Keratinocyte (primary cell): ENCODE results near the gene RTN3.

ENCODE experiments used
- CTCF ChIP-seq, 3 experiments: IDR thresholded peaks in 1 of 3; conservative IDR thresholded peaks in 1 of 3; optimal IDR thresholded peaks in 1 of 3; 2 replicates in 2 of 3; 3 replicates in 1 of 3; pipeline versions ENCODE3 to v1.5.1; 2011; ENCODE audit warnings: low read length in 3 of 3, mild to moderate bottlenecking in 3 of 3, moderate library complexity in 2 of 3, control low read depth in 1 of 3, inconsistent platforms in 1 of 3; ENCODE audit not compliant: insufficient read depth in 2 of 3; ENCODE audit errors: extremely low read depth in 1 of 3
- EZH2 ChIP-seq: IDR thresholded peaks from one replicate; pipeline ENCODE4 v1.6.1; 2012; ENCODE audit warnings: inconsistent platforms, mild to moderate bottlenecking, low read length, moderate library complexity

DNA sequence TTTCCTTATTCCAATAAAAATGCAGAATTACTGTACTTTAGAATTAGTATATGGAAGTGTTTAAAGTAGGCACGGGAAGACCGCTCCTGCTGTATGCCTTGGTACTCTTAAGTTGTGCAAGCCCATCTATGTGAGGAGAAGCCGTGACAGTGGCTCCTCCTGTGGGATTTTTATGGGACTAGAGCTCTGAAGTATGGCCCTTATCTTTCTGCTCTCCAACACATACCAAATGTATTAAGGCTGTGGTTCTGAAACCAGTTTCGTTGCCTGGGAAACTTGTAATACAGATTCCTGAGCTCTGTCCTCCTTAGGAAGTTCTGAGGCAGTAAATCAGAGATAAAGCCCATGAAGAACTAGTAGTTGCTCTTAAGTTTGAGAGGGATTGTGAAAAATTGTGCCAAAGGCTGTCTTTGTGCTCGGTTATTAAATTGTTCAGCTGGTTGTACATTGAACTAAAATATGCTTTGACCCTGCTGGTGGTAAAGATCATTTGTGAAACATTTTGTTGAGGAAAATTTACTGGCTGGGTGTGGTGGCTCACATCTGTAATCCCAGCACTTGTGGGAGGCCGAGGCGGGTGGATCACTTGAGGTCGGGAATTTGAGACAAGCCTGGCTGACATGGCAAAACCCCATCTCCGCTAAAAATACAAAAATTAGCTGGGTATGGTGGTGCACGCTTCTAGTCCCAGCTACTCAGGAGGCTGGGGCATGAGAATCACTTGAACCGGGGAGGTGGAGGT is 29.3 kb downstream of the RTN3 start:
- no peak for TF ChIP-seq CTCF (optimal IDR thresholded peaks at IDR 0.05 in 1 of 3, IDR thresholded peaks at IDR 0.05 in 1 of 3, conservative IDR thresholded peaks at IDR 0.05 in 1 of 3; ENCODE audit: extremely low read depth in 1 of 3, insufficient read depth in 2 of 3, low read length in 3 of 3)
- no peak for TF ChIP-seq EZH2
